ENCODE measurements around the gene IQGAP1.

IQGAP1 gene

GRCh38 chr15:90520365-90520764 lies 132.3 kb downstream of the IQGAP1 start:
- no peak for DNase-seq (ENCODE audit: low spot score)
- no peak for TF ChIP-seq CTCF (IDR thresholded peaks at IDR 0.05; ENCODE audit: extremely low read depth, missing control alignments)

- no peak for DNase-seq (ENCODE audit: low spot score)
- TF ChIP-seq CTCF (IDR thresholded peaks at IDR 0.05; ENCODE audit: extremely low read depth, missing control alignments) = no peak
These were observed 135.3 kb downstream of the IQGAP1 start for GRCh38 chr15:90523373-90523772.

GRCh38 chr15:90524018-90524803 lies 136.2 kb downstream of the IQGAP1 start:
- DNase-seq (ENCODE audit: low spot score) = peak; percentile 77

- no peak for TF ChIP-seq CTCF (IDR thresholded peaks at IDR 0.05; ENCODE audit: extremely low read depth, missing control alignments)
- no peak for DNase-seq (ENCODE audit: low spot score)
These were observed 140.9 kb downstream of the IQGAP1 start for GRCh38 chr15:90529011-90529370.

- DNase-seq (ENCODE audit: low spot score) = peak; percentile 95
- TF ChIP-seq CTCF (IDR thresholded peaks at IDR 0.05; ENCODE audit: extremely low read depth, missing control alignments) = no peak
These were observed 141.6 kb downstream of the IQGAP1 start, which contains the start of gene CRTC3 for GRCh38 chr15:90529371-90530249. Gene CRTC3, plus strand, starts transcription at chr15:90529923. Its CDS starts 149 bp downstream, at chr15:90530072.

GRCh38 chr15:90530250-90531051 lies 142.4 kb downstream of the IQGAP1 start:
- no peak for TF ChIP-seq CTCF (IDR thresholded peaks at IDR 0.05; ENCODE audit: extremely low read depth, missing control alignments)
- DNase-seq (ENCODE audit: low spot score) = peak; percentile 81

GRCh38 chr15:90531147-90531546 lies 143.1 kb downstream of the IQGAP1 start:
- no peak for TF ChIP-seq CTCF (IDR thresholded peaks at IDR 0.05; ENCODE audit: extremely low read depth, missing control alignments)
- DNase-seq (ENCODE audit: low spot score) = no peak
